Hepatocyte (in vitro differentiated cells): Measurements from ENCODE around the gene PTPRD. TPM values are rescaled to one million over a fixed set of nuclear protein-coding genes. Genes with fewer than 3 reads are reported as not detected.
"Not testable (repeated sequence)": the region's sequence is repeated elsewhere in the genome, so short reads cannot be mapped to it uniquely, and the experiment has no call there.

Experiments used
- DNase-seq: peaks from one replicate; pipeline ENCODE4 v3.0.0-alpha.2; 2016; ENCODE audit warnings: low spot score
- H2AFZ ChIP-seq: fragments of 200-600 bp; sonication (generic); 2 replicates; pipeline ENCODE4 v1.6.0; 2016; ENCODE audit warnings: antibody characterized with exemption, mild to moderate bottlenecking
- H3K27ac ChIP-seq: fragments of 200-600 bp; sonication (generic); 2 replicates; pipeline ENCODE4 v1.5.1; 2016; ENCODE audit warnings: mild to moderate bottlenecking
- H3K27me3 ChIP-seq: fragments of 200-600 bp; sonication (generic); 2 replicates; pipeline ENCODE4 v1.6.1; 2016
- H3K36me3 ChIP-seq: fragments of 200-600 bp; sonication (generic); replicated peaks from 2 replicates; pipeline ENCODE4 v1.5.1; 2016; ENCODE audit warnings: low read depth; ENCODE audit not compliant: insufficient read depth
- H3K4me1 ChIP-seq: fragments of 200-600 bp; sonication (generic); 2 replicates; pipeline ENCODE4 v1.5.1; 2016; ENCODE audit warnings: mild to moderate bottlenecking, moderate library complexity; ENCODE audit not compliant: insufficient read depth
- H3K4me2 ChIP-seq: fragments of 200-600 bp; sonication (generic); 2 replicates; pipeline ENCODE4 v1.6.0; 2016
- H3K4me3 ChIP-seq: fragments of 200-600 bp; sonication (generic); 2 replicates; pipeline ENCODE4 v1.5.1; 2016; ENCODE audit warnings: mild to moderate bottlenecking
- H3K79me2 ChIP-seq: fragments of 200-600 bp; sonication (generic); 2 replicates; pipeline ENCODE4 v1.6.0; 2017; ENCODE audit warnings: mild to moderate bottlenecking
- H3K9me2 ChIP-seq: fragments of 200-600 bp; sonication (generic); replicated peaks from 2 replicates; pipeline ENCODE4 v1.6.0; 2017; ENCODE audit warnings: mild to moderate bottlenecking; ENCODE audit not compliant: insufficient read depth
- H3K9me3 ChIP-seq: fragments of 200-600 bp; sonication (generic); 2 replicates; pipeline ENCODE4 v1.5.1; 2016; ENCODE audit warnings: low read depth, mild to moderate bottlenecking
- H4K20me1 ChIP-seq: fragments of 200-600 bp; sonication (generic); 2 replicates; pipeline ENCODE4 v1.6.0; 2016; ENCODE audit warnings: mild to moderate bottlenecking; ENCODE audit not compliant: insufficient read depth, poor library complexity, severe bottlenecking
- EZH2 ChIP-seq: fragments of 200-600 bp; sonication (generic); IDR thresholded peaks from 2 replicates; pipeline ENCODE4 v1.6.1; 2016; ENCODE audit warnings: antibody characterized with exemption, mild to moderate bottlenecking, borderline replicate concordance
- EZH2phosphoT487 ChIP-seq: fragments of 200-600 bp; sonication (generic); IDR thresholded peaks from one replicate; pipeline ENCODE4 v1.6.1; 2018; ENCODE audit warnings: antibody characterized with exemption, mild to moderate bottlenecking, low read depth, moderate library complexity; ENCODE audit not compliant: unreplicated experiment, severe bottlenecking
- WGBS: methylation state at CpG from one replicate; pipeline ENCODE4 v1.1.6; 2016; ENCODE audit warnings: low lambda C conversion rate; ENCODE audit errors: missing lambda C conversion rate; 5-methylcytosine and 5-hydroxymethylcytosine counted together
- polyA plus RNA-seq: library from polyadenylated mRNA; unstranded; fragments of >200 nt; fragmentation: Nextera tagmentation; extraction: Ambion mirVana; gene quantifications from 2 replicates; pipeline ENCODE4 v1.2.1, GENCODE V29; 2016
- total RNA-seq: library from RNA; depleted of rRNA; stranded (reverse); fragments of >200 nt; gene quantifications from 2 replicates; pipeline ENCODE4 v1.2.3, GENCODE V29; 2014
- TF ChIP-seq, protein P1 (sequence below): fragments of 200-600 bp; sonication (generic); IDR thresholded peaks from 2 replicates; pipeline ENCODE4 v1.5.1; 2016; ENCODE audit warnings: antibody characterized with exemption, mild to moderate bottlenecking; ENCODE audit not compliant: poor library complexity

Gene PTPRD
- total and polyA plus RNA-seq, 2 experiments from 2014 or later: 6.5 to 77.6 TPM

DNA sequence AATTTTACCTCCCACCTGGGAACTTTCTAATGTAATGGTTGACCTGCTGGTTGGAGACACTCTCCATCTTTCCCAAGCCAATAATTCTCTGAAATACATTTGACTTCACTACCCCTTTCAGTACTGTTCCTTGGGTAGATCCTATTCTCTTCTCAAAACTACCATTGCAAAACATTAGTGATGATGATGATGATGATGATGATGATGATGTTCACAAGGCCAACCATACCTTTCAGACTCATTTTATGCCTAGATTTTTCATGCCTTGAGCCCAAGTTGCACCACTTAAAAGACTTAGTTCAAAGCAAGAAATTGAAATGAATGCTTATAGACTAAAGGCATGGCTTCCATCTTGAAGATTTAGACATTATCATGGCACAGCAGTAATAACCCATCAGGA is 1672.2 kb downstream of the PTPRD start:
- no peak overlapping the region for H3K27ac ChIP-seq
- no peak overlapping the region for H3K4me2 ChIP-seq
- no peaks in the 10 kb centered on the region for H3K27me3 ChIP-seq
- no peaks in the 10 kb centered on the region for H3K9me3 ChIP-seq
- no peaks in the 10 kb centered on the region for H4K20me1 ChIP-seq
- no peaks in the 10 kb centered on the region for H3K79me2 ChIP-seq
- H2AFZ ChIP-seq: no peak overlapping the region
- H3K4me1 ChIP-seq: no peaks in the 10 kb centered on the region
- H3K9me2 ChIP-seq: no peaks in the 10 kb centered on the region
- DNase-seq: no peak
- no peak overlapping the region for H3K4me3 ChIP-seq
- no peaks in the 10 kb centered on the region for H3K36me3 ChIP-seq
- TF ChIP-seq, protein P1, sequence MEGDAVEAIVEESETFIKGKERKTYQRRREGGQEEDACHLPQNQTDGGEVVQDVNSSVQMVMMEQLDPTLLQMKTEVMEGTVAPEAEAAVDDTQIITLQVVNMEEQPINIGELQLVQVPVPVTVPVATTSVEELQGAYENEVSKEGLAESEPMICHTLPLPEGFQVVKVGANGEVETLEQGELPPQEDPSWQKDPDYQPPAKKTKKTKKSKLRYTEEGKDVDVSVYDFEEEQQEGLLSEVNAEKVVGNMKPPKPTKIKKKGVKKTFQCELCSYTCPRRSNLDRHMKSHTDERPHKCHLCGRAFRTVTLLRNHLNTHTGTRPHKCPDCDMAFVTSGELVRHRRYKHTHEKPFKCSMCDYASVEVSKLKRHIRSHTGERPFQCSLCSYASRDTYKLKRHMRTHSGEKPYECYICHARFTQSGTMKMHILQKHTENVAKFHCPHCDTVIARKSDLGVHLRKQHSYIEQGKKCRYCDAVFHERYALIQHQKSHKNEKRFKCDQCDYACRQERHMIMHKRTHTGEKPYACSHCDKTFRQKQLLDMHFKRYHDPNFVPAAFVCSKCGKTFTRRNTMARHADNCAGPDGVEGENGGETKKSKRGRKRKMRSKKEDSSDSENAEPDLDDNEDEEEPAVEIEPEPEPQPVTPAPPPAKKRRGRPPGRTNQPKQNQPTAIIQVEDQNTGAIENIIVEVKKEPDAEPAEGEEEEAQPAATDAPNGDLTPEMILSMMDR: no peak
- TF ChIP-seq EZH2phosphoT487: no peak
- TF ChIP-seq EZH2: no peak

DNA sequence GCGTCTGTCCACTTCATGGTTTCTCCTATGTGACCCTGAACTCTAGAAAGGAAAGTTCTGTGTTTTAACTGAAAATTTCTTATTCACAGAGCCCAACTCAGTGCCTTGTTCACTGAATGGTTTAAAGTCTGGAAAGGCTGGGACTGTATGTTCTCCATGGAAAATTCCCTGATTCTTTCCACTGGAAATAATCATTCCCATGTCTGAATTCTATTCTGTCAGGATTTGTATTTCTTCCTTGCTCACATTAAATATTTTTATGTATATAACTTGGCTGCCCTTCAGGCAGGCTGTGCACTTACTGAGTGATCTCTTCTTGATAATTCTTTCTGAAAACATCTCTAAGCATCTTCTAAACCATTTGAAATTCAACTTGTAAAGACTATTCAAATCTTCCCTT is 1686.3 kb downstream of the PTPRD start:
- no peak for DNase-seq
- Histone ChIP-seq H3K9me2 (no peaks in the 10 kb centered on the region), H3K4me3 (no peak overlapping the region), H3K4me1 (no peaks in the 10 kb centered on the region), H4K20me1 (no peaks in the 10 kb centered on the region), H2AFZ (no peak overlapping the region), H3K27me3 (no peaks in the 10 kb centered on the region), H3K79me2 (no peaks in the 10 kb centered on the region), H3K9me3 (no peaks in the 10 kb centered on the region), H3K27ac (no peak overlapping the region), H3K4me2 (no peak overlapping the region), H3K36me3 (no peaks in the 10 kb centered on the region)
- TF ChIP-seq EZH2: no peak
- no peak for TF ChIP-seq EZH2phosphoT487
- TF ChIP-seq, protein P1: no peak
- 96% methylated on average over 1 of the region's 1 CpG for whole genome bisulfite sequencing

DNA sequence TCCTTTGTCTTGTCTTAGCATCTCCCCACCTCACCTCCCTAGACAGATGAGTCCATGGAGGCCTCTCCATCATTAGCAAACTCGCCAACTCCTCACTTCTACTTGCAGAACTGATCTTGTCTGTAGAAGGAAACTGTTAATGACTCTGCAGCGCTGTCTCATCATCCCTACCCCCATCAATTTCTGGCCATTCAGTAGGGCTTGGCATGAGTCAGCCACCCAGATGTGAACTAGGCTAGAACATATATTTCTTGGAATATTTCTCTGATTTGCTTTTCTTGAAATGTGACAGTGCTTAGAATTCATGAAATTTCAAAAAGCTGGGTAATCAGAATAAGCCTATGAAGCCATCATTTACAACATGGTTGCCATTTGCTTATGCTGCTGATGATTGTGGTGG is 1688.2 kb downstream of the PTPRD start:
- Histone ChIP-seq H3K4me3 (no peak overlapping the region), H3K9me2 (no peaks in the 10 kb centered on the region), H3K79me2 (no peaks in the 10 kb centered on the region), H3K27ac (peak overlapping the region; percentile 46), H3K4me2 (no peak overlapping the region), H4K20me1 (no peaks in the 10 kb centered on the region), H3K4me1 (no peaks in the 10 kb centered on the region), H2AFZ (no peak overlapping the region), H3K9me3 (no peaks in the 10 kb centered on the region), H3K36me3 (no peaks in the 10 kb centered on the region), H3K27me3 (no peaks in the 10 kb centered on the region)
- 94% methylated on average over 2 of the region's 2 CpGs for WGBS
- no peak for DNase-seq
- TF ChIP-seq EZH2phosphoT487: no peak
- TF ChIP-seq EZH2: no peak
- TF ChIP-seq, protein P1: no peak

DNA sequence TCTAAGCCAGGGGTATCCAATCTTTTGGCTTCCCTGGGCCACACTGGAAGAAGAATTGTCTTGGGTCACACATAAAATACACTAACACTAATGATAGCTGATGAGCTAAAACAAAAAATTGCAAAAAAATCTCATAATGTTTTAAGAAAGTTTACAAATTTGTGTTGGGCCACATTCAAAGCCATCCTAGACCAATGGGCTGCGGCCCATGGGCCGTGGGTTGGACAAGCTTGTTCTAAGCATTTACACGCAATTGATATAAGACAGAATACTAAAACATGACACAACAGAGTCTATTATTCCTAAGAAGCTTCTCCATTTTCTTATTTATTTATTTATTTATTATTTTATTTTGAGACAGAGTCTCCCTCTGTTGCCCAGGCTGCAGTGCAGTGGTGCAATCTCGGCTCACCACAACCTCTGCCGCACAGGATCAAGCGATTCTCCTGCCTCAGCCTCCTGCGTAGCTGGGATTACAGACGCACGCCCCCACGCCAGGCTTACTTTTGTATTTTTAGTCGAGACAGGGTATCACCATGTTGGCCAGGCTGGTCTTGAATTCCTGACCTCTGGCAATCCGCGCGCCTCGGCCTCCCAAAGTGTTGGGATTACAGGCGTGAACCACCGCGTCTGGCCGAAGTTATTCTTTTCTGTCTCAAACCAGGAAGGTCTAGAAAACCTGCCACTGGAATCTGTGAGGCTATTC is 1692.2 kb downstream of the PTPRD start:
- DNase-seq, H3K4me3 ChIP-seq, H3K4me2 ChIP-seq, H3K79me2 ChIP-seq, H3K27ac ChIP-seq, H3K27me3 ChIP-seq, H3K9me2 ChIP-seq, H3K36me3 ChIP-seq, H4K20me1 ChIP-seq, H3K4me1 ChIP-seq, H2AFZ ChIP-seq, H3K9me3 ChIP-seq: not testable (repeated sequence)
- WGBS: 93% methylated on average over 19 of the region's 19 CpGs
